Thoracic aorta (tissue), 2 donors: ENCODE measurements around the gene AFAP1L2. TPM values are rescaled to one million over a fixed set of nuclear protein-coding genes. Genes with fewer than 3 reads are reported as not detected.

Experiments
- ATAC-seq: fragments of 150-250 bp; one replicate; pipeline ENCODE4 v1.8.0; 2017; ENCODE audit warnings: low read depth; ENCODE audit not compliant: insufficient number of reproducible peaks, low FRiP score
- DNase-seq: peaks from one replicate; pipeline ENCODE4 v3.0.0-alpha.2; 2020; ENCODE audit warnings: low spot score
- H3K27ac ChIP-seq, 2 donors: fragments of 200-600 bp; sonication (generic); 1 replicate in 1 of 2; 2 replicates in 1 of 2; pipeline ENCODE4 v1.5.1; 2016; ENCODE audit warnings: mild to moderate bottlenecking in 2 of 2, moderate library complexity in 2 of 2
- H3K27me3 ChIP-seq: fragments of 200-600 bp; sonication (generic); replicated peaks from 2 replicates; pipeline ENCODE4 v1.6.0; 2016; ENCODE audit warnings: mild to moderate bottlenecking; ENCODE audit not compliant: insufficient read depth
- H3K36me3 ChIP-seq: fragments of 200-600 bp; sonication (generic); one replicate; pipeline ENCODE4 v1.5.1; 2016
- H3K4me1 ChIP-seq, 2 donors: fragments of 200-600 bp; sonication (generic); 1 replicate in 1 of 2; 2 replicates in 1 of 2; pipeline versions ENCODE4 v1.5.1 to v1.6.0; 2016; ENCODE audit warnings: low read depth in 2 of 2, mild to moderate bottlenecking in 1 of 2; ENCODE audit not compliant: control insufficient read depth in 1 of 2
- H3K4me3 ChIP-seq: fragments of 200-600 bp; sonication (generic); 2 replicates; pipeline ENCODE4 v1.5.1; 2016; ENCODE audit warnings: mild to moderate bottlenecking
- H3K9me3 ChIP-seq: fragments of 200-600 bp; sonication (generic); 2 replicates; pipeline ENCODE4 v1.5.1; 2016
- total RNA-seq, 2 donors: library from RNA; depleted of rRNA; stranded (reverse); fragments of >200 nt; gene quantifications; one replicate each; pipeline versions ENCODE4 v1.1.0 to v1.2.3, GENCODE V29; 2016
- TF ChIP-seq, protein P1 (sequence below): fragments of 200-600 bp; sonication (generic); IDR thresholded peaks from one replicate; pipeline ENCODE4 v1.5.1; 2019; ENCODE audit warnings: antibody characterized with exemption

The AFAP1L2 gene
- total RNA-seq, 2 donors from 2014 or later, result 7.7 to 13.3 TPM

DNA sequence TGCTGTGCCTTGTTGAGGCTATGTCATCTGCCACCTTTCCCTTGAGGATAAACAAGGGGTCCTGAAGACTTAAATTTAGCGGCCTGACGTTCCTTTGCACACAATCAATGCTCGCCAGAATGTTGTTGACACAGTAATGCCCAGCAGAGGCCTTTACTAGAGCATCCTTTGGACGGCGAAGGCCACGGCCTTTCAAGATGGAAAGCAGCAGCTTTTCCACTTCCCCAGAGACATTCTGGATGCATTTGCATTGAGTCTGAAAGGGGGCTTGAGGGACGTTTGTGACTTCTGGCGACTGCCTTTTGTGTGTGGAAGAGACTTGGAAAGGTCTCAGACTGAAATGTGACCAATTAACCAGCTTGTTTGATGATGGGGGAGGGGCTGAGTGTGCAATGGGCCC is 112.8 kb downstream of the AFAP1L2 start:
- TF ChIP-seq, protein P1, sequence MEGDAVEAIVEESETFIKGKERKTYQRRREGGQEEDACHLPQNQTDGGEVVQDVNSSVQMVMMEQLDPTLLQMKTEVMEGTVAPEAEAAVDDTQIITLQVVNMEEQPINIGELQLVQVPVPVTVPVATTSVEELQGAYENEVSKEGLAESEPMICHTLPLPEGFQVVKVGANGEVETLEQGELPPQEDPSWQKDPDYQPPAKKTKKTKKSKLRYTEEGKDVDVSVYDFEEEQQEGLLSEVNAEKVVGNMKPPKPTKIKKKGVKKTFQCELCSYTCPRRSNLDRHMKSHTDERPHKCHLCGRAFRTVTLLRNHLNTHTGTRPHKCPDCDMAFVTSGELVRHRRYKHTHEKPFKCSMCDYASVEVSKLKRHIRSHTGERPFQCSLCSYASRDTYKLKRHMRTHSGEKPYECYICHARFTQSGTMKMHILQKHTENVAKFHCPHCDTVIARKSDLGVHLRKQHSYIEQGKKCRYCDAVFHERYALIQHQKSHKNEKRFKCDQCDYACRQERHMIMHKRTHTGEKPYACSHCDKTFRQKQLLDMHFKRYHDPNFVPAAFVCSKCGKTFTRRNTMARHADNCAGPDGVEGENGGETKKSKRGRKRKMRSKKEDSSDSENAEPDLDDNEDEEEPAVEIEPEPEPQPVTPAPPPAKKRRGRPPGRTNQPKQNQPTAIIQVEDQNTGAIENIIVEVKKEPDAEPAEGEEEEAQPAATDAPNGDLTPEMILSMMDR, result no peak
- peaks cover 6% of the 10 kb centered on the region for H3K36me3 ChIP-seq
- no peak overlapping the region for H3K27ac ChIP-seq
- H3K9me3 ChIP-seq, result peaks cover 15% of the 10 kb centered on the region
- DNase-seq (no peak), ATAC-seq (no peak)
- H3K4me3 ChIP-seq, result no peak overlapping the region
- H3K27me3 ChIP-seq, result no peaks in the 10 kb centered on the region
- H3K4me1 ChIP-seq, result no peaks in the 10 kb centered on the region

DNA sequence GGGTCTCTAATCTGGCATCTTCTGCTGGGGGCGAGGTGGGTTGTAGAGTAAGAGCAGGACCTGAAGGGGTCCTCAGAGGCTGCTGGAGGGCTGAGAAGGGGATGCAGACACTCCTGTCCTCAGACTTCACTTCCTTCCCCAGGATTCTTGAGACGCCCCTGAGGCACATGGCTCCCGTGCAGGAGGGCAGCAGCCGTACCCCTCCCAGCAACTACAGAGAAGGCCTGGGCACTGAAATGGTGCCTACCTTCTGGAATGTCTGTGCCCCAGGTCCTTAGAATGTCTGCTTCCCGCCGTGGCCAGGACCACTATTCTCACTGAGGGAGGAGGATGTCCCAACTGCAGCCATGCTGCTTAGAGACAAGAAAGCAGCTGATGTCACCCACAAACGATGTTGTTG is 113.2 kb downstream of the AFAP1L2 start:
- peaks cover 11% of the 10 kb centered on the region for H3K9me3 ChIP-seq
- ATAC-seq, result no peak
- no peaks in the 10 kb centered on the region for H3K27me3 ChIP-seq
- TF ChIP-seq, protein P1, result no peak
- no peak overlapping the region for H3K27ac ChIP-seq
- H3K36me3 ChIP-seq, result peaks cover 2% of the 10 kb centered on the region
- no peak overlapping the region for H3K4me3 ChIP-seq
- H3K4me1 ChIP-seq, result no peaks in the 10 kb centered on the region
- DNase-seq, result no peak

DNA sequence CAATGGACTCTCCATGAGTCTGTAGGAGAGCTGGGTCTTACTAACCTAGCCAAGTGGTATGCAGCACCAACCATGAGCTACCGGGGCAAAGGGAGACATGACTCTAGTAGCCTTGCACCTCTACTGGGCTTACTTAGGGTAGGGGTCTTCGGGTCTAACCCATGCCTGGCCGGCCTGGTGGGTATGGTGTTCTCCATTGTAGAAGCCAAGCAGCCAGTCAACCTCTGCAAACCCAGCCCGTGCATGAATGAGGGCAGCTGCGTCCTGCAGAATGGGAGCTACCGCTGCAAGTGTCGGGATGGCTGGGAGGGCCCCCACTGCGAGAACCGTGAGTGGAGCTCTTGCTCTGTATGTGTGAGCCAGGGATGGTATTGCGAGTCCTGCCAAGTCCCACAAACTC is 114.3 kb downstream of the AFAP1L2 start:
- Histone ChIP-seq H3K9me3 (peaks cover under 1% of the 10 kb centered on the region), H3K27ac (no peak overlapping the region), H3K4me3 (no peak overlapping the region), H3K4me1 (no peaks in the 10 kb centered on the region), H3K27me3 (no peaks in the 10 kb centered on the region), H3K36me3 (no peaks in the 10 kb centered on the region)
- DNase-seq (no peak), ATAC-seq (no peak)
- TF ChIP-seq, protein P1, result no peak

DNA sequence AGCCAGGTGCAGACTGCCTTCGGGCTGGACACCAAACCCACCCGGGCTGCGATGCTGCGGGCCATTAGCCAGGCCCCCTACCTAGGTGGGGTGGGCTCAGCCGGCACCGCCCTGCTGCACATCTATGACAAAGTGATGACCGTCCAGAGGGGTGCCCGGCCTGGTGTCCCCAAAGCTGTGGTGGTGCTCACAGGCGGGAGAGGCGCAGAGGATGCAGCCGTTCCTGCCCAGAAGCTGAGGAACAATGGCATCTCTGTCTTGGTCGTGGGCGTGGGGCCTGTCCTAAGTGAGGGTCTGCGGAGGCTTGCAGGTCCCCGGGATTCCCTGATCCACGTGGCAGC is 115.2 kb downstream of the AFAP1L2 start:
- DNase-seq (no peak), ATAC-seq (no peak)
- Histone ChIP-seq H3K27ac (no peak overlapping the region), H3K36me3 (no peaks in the 10 kb centered on the region), H3K9me3 (no peaks in the 10 kb centered on the region), H3K4me3 (no peak overlapping the region), H3K4me1 (no peaks in the 10 kb centered on the region), H3K27me3 (no peaks in the 10 kb centered on the region)
- TF ChIP-seq, protein P1, result no peak

DNA sequence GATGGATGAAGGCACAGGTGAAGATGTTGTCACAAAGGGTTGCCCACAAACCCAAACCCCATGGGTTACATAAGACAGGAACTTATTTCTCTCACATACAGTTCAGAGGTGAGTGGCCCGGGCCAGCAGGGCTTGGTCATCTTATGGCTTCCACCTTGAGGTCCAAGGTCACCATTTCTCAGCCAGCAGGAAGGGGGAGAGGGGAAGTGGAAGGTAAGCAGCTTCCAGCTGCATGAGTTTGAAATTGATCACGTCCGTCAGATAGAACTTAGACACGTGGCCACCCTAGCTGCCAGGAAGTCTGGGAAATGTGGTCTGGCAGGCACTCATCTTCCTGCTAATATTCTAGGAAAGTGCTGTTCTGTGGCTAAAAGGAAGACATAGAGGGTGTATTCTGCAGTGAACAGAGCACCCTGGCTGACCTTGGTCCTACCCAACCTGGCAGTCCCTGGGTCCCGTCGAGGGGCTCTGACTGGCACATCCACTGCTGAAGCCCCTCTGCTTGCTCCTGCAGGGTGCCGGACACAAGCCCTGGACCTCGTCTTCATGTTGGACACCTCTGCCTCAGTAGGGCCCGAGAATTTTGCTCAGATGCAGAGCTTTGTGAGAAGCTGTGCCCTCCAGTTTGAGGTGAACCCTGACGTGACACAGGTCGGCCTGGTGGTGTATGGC is 115.7 kb downstream of the AFAP1L2 start:
- TF ChIP-seq, protein P1, result no peak
- no peaks in the 10 kb centered on the region for H3K36me3 ChIP-seq
- no peaks in the 10 kb centered on the region for H3K27me3 ChIP-seq
- ATAC-seq (no peak), DNase-seq (no peak)
- no peaks in the 10 kb centered on the region for H3K4me1 ChIP-seq
- no peaks in the 10 kb centered on the region for H3K9me3 ChIP-seq
- H3K27ac ChIP-seq, result no peak overlapping the region
- H3K4me3 ChIP-seq, result no peak overlapping the region
